ENCODE results near the gene BIN2. TPM values are rescaled to one million over a fixed set of nuclear protein-coding genes. Genes with fewer than 3 reads are reported as not detected.

Gene BIN2
- total RNA-seq, 1 experiment from 2014 or later, result not detected

GRCh38 chr12:51371295-51371953, 47.5 kb upstream of the BIN2 start:
- peak; percentile 96 for DNase-seq (ENCODE audit: unreplicated experiment)
- ChIA-PET CTCF (interaction anchor here (0.6 to 2.2 kb wide), 18 partner anchors 9 to 460 kb away, joined by 3 to 16 read pairs (median 5); partner anchors contain the start of gene SLC11A2), POLR2A (interaction anchor here (0.7 to 4.3 kb wide), 17 partner anchors 9 to 729 kb away, joined by 3 to 54 read pairs (median 4); partner anchors contain the start of gene GALNT6)
- Mint-ChIP-seq H3K27ac (ENCODE audit: low read depth, unreplicated experiment) (peak overlapping the region; percentile 80), H3K27me3 (ENCODE audit: insufficient read depth, unreplicated experiment) (no peaks in the 10 kb centered on the region), H3K9me3 (ENCODE audit: unreplicated experiment) (no peaks in the 10 kb centered on the region), H3K4me3 (ENCODE audit: unreplicated experiment) (peak overlapping the region; percentile 10), H3K4me1 (ENCODE audit: insufficient read depth, unreplicated experiment) (peaks cover 21% of the 10 kb centered on the region), H3K36me3 (ENCODE audit: insufficient read depth, unreplicated experiment) (peaks cover 16% of the 10 kb centered on the region)
- intact Hi-C loops (cut with micrococcal nuclease), result no loop called here
- no peak for TF ChIP-seq CTCF (IDR thresholded peaks at IDR 0.05; ENCODE audit: unreplicated experiment)
- no TSS peak for BruUV-seq (replicated peaks)

- ChIA-PET POLR2A (interaction anchor here (1.6 to 4.3 kb wide), 2 partner anchors 18 to 89 kb away, joined by 6 to 54 read pairs; partner anchors contain the start of gene GALNT6), CTCF (interaction anchor here (0.7 to 2.2 kb wide), 5 partner anchors 10 to 454 kb away, joined by 4 to 16 read pairs (median 6); no protein-coding TSS in a partner anchor)
- BruUV-seq (replicated peaks), result no TSS peak
- Mint-ChIP-seq H3K36me3 (ENCODE audit: insufficient read depth, unreplicated experiment) (peaks cover 16% of the 10 kb centered on the region), H3K4me3 (ENCODE audit: unreplicated experiment) (no peak overlapping the region), H3K27me3 (ENCODE audit: insufficient read depth, unreplicated experiment) (no peaks in the 10 kb centered on the region), H3K9me3 (ENCODE audit: unreplicated experiment) (no peaks in the 10 kb centered on the region), H3K27ac (ENCODE audit: low read depth, unreplicated experiment) (peak overlapping the region; percentile 42), H3K4me1 (ENCODE audit: insufficient read depth, unreplicated experiment) (peaks cover 21% of the 10 kb centered on the region)
- TF ChIP-seq CTCF (IDR thresholded peaks at IDR 0.05; ENCODE audit: unreplicated experiment), result no peak
- intact Hi-C loops (cut with micrococcal nuclease), result no loop called here
- DNase-seq (ENCODE audit: unreplicated experiment), result no peak
Observed at GRCh38 chr12:51370667-51371066, 46.7 kb upstream of the BIN2 start.

GRCh38 chr12:51369581-51369980, 45.6 kb upstream of the BIN2 start:
- POLR2A ChIA-PET, result interaction anchor here (1.2 kb wide), 1 partner anchor 14 kb away, joined by 4 read pairs; no protein-coding TSS in a partner anchor
- no peak for TF ChIP-seq CTCF (IDR thresholded peaks at IDR 0.05; ENCODE audit: unreplicated experiment)
- no peaks in the 10 kb centered on the region for H3K9me3 Mint-ChIP-seq (ENCODE audit: unreplicated experiment)
- no peak for DNase-seq (ENCODE audit: unreplicated experiment)
- CTCF ChIA-PET, result interaction anchor here (0.9 kb wide), 1 partner anchor 16 kb away, joined by 4 read pairs; no protein-coding TSS in a partner anchor
- intact Hi-C loops (cut with micrococcal nuclease), result no loop called here
- no TSS peak for BruUV-seq (replicated peaks)
- peaks cover 21% of the 10 kb centered on the region for H3K4me1 Mint-ChIP-seq (ENCODE audit: insufficient read depth, unreplicated experiment)
- no peak overlapping the region for H3K4me3 Mint-ChIP-seq (ENCODE audit: unreplicated experiment)
- peaks cover 11% of the 10 kb centered on the region for H3K36me3 Mint-ChIP-seq (ENCODE audit: insufficient read depth, unreplicated experiment)
- no peaks in the 10 kb centered on the region for H3K27me3 Mint-ChIP-seq (ENCODE audit: insufficient read depth, unreplicated experiment)
- H3K27ac Mint-ChIP-seq (ENCODE audit: low read depth, unreplicated experiment), result peak overlapping the region; percentile 8

- no peaks in the 10 kb centered on the region for H3K9me3 Mint-ChIP-seq (ENCODE audit: unreplicated experiment)
- peak overlapping the region; percentile 8 for H3K27ac Mint-ChIP-seq (ENCODE audit: low read depth, unreplicated experiment)
- peaks cover 9% of the 10 kb centered on the region for H3K36me3 Mint-ChIP-seq (ENCODE audit: insufficient read depth, unreplicated experiment)
- no peak overlapping the region for H3K4me3 Mint-ChIP-seq (ENCODE audit: unreplicated experiment)
- no peaks in the 10 kb centered on the region for H3K27me3 Mint-ChIP-seq (ENCODE audit: insufficient read depth, unreplicated experiment)
- peaks cover 21% of the 10 kb centered on the region for H3K4me1 Mint-ChIP-seq (ENCODE audit: insufficient read depth, unreplicated experiment)
- intact Hi-C loops (cut with micrococcal nuclease), result no loop called here
- BruUV-seq (replicated peaks), result no TSS peak
- ChIA-PET POLR2A (interaction anchor here (1.2 kb wide), 1 partner anchor 15 kb away, joined by 4 read pairs; no protein-coding TSS in a partner anchor), CTCF (no interaction called here)
- DNase-seq (ENCODE audit: unreplicated experiment), result no peak
- TF ChIP-seq CTCF (IDR thresholded peaks at IDR 0.05; ENCODE audit: unreplicated experiment), result no peak
Observed at GRCh38 chr12:51368640-51369517, 44.9 kb upstream of the BIN2 start.
